H9 (cell line): ENCODE measurements around the gene MAPT. TPM values are rescaled to one million over a fixed set of nuclear protein-coding genes. Genes with fewer than 3 reads are reported as not detected.

Experiments
- DNase-seq: peaks from one replicate; pipeline ENCODE4 v3.0.0-alpha.2; 2017
- H2AFZ ChIP-seq: one replicate; pipeline ENCODE4 v1.6.1; 2013; ENCODE audit warnings: mild to moderate bottlenecking, low read length, control low read depth, moderate library complexity
- H2AK5ac ChIP-seq: 2 replicates; pipeline ENCODE4 v1.6.1; 2013; ENCODE audit warnings: low read length, control low read depth, mixed read lengths; ENCODE audit not compliant: insufficient read length
- H2BK120ac ChIP-seq: one replicate; pipeline ENCODE4 v1.6.1; 2013; ENCODE audit warnings: low read depth, mild to moderate bottlenecking, low read length, control low read depth, inconsistent platforms; ENCODE audit not compliant: poor library complexity, severe bottlenecking
- H2BK12ac ChIP-seq: 2 replicates; pipeline ENCODE4 v1.6.1; 2013; ENCODE audit warnings: low read length, control low read depth, mixed read lengths, low read depth; ENCODE audit not compliant: insufficient read length
- H2BK15ac ChIP-seq: 2 replicates; pipeline ENCODE4 v1.6.1; 2013; ENCODE audit warnings: low read depth, low read length, control low read depth
- H2BK20ac ChIP-seq: one replicate; pipeline ENCODE4 v1.6.1; 2013; ENCODE audit warnings: low read depth, mild to moderate bottlenecking, low read length, control low read depth, inconsistent platforms; ENCODE audit not compliant: poor library complexity, severe bottlenecking
- H2BK5ac ChIP-seq: 2 replicates; pipeline ENCODE4 v1.6.1; 2013; ENCODE audit warnings: low read length, control low read depth, mixed read lengths; ENCODE audit not compliant: insufficient read length
- H3K14ac ChIP-seq: 2 replicates; pipeline ENCODE4 v1.6.1; 2013; ENCODE audit warnings: low read length, control low read depth; ENCODE audit not compliant: insufficient read depth
- H3K18ac ChIP-seq: 2 replicates; pipeline ENCODE4 v1.6.1; 2013; ENCODE audit warnings: low read depth, mild to moderate bottlenecking, mixed read lengths, low read length, control low read depth; ENCODE audit not compliant: insufficient read length
- H3K23ac ChIP-seq: 2 replicates; pipeline ENCODE4 v1.6.1; 2013; ENCODE audit warnings: low read length, control low read depth, mixed read lengths, low read depth; ENCODE audit not compliant: insufficient read length
- H3K23me2 ChIP-seq: 2 replicates; pipeline ENCODE4 v1.6.1; 2013; ENCODE audit warnings: low read depth, mild to moderate bottlenecking, mixed read lengths, low read length, control low read depth; ENCODE audit not compliant: insufficient read length, poor library complexity, severe bottlenecking
- H3K27ac ChIP-seq: 2 replicates; pipeline ENCODE4 v1.5.1; 2013; ENCODE audit warnings: low read length, control low read depth, mixed read lengths, low read depth; ENCODE audit not compliant: insufficient read length
- H3K27me3 ChIP-seq: 2 replicates; pipeline ENCODE4 v1.6.1; 2013; ENCODE audit warnings: low read length, control low read depth, inconsistent platforms; ENCODE audit not compliant: insufficient read depth
- H3K4ac ChIP-seq: 2 replicates; pipeline ENCODE4 v1.6.1; 2013; ENCODE audit warnings: low read depth, mild to moderate bottlenecking, control low read depth, inconsistent platforms, low read length, moderate library complexity
- H3K4me1 ChIP-seq: 2 replicates; pipeline ENCODE4 v1.6.1; 2013; ENCODE audit warnings: low read length, control low read depth, inconsistent platforms; ENCODE audit not compliant: insufficient read depth
- H3K4me2 ChIP-seq: 2 replicates; pipeline ENCODE4 v1.6.1; 2013; ENCODE audit warnings: low read length, control low read depth, mixed read lengths; ENCODE audit not compliant: insufficient read length, insufficient read depth
- H3K56ac ChIP-seq: 2 replicates; pipeline ENCODE4 v1.6.1; 2013; ENCODE audit warnings: low read depth, mild to moderate bottlenecking, mixed read lengths, low read length, control low read depth; ENCODE audit not compliant: insufficient read length
- H3K79me1 ChIP-seq: 2 replicates; pipeline ENCODE4 v1.6.1; 2013; ENCODE audit warnings: low read depth, mild to moderate bottlenecking, moderate library complexity, low read length, control low read depth, inconsistent platforms; ENCODE audit not compliant: insufficient read depth, poor library complexity, severe bottlenecking
- H3K79me2 ChIP-seq: 2 replicates; pipeline ENCODE4 v1.6.1; 2013; ENCODE audit warnings: low read length, control low read depth, inconsistent platforms; ENCODE audit not compliant: insufficient read depth
- H3K9ac ChIP-seq: 2 replicates; pipeline ENCODE4 v1.6.1; 2013; ENCODE audit warnings: low read length, control low read depth, mixed read lengths; ENCODE audit not compliant: insufficient read length; ENCODE audit errors: extremely low read depth
- H3K9me3 ChIP-seq: one replicate; pipeline ENCODE4 v1.6.1; 2013; ENCODE audit warnings: low read depth, low read length, inconsistent platforms; ENCODE audit not compliant: control insufficient read depth
- H3T11ph ChIP-seq: one replicate; pipeline ENCODE4 v1.6.1; 2013; ENCODE audit warnings: mild to moderate bottlenecking, low read length, control low read depth, inconsistent platforms
- H4K20me1 ChIP-seq: one replicate; pipeline ENCODE4 v1.6.1; 2013; ENCODE audit not compliant: control insufficient read depth, insufficient read length, insufficient read depth
- H4K5ac ChIP-seq: 2 replicates; pipeline ENCODE4 v1.6.1; 2013; ENCODE audit warnings: low read depth, mild to moderate bottlenecking, mixed read lengths, low read length, control low read depth; ENCODE audit not compliant: insufficient read length
- H4K8ac ChIP-seq: replicated peaks from 2 replicates; pipeline ENCODE4 v1.6.1; 2013; ENCODE audit warnings: low read length, control low read depth, mixed read lengths, low read depth; ENCODE audit not compliant: insufficient read length
- H4K91ac ChIP-seq: 2 replicates; pipeline ENCODE4 v1.6.1; 2013; ENCODE audit warnings: low read depth, mild to moderate bottlenecking, moderate library complexity, mixed read lengths, low read length, control low read depth; ENCODE audit not compliant: insufficient read length
- H3K27ac Mint-ChIP-seq, 3 experiments: 2 replicates in 2 of 3; 3 replicates in 1 of 3; pipeline ENCODE4 v1.8.0; 2020 to 2021; ENCODE audit warnings: mixed read lengths in 3 of 3, mild to moderate bottlenecking in 1 of 3, moderate library complexity in 1 of 3
- H3K27me3 Mint-ChIP-seq: 2 replicates; pipeline ENCODE4 v1.8.0; 2021; ENCODE audit warnings: low read depth, mild to moderate bottlenecking, moderate library complexity, mixed read lengths
- H3K36me3 Mint-ChIP-seq, 3 experiments: 2 replicates in 2 of 3; 3 replicates in 1 of 3; pipeline ENCODE4 v1.8.0; 2020 to 2021; ENCODE audit warnings: low read depth in 3 of 3, mixed read lengths in 3 of 3; ENCODE audit not compliant: insufficient read depth in 1 of 3
- H3K4me1 Mint-ChIP-seq, 2 experiments: 2 replicates each; pipeline ENCODE4 v1.8.0; 2020; ENCODE audit warnings: mixed read lengths in 2 of 2
- H3K4me3 Mint-ChIP-seq, 2 experiments: 2 replicates in 1 of 2; 3 replicates in 1 of 2; pipeline ENCODE4 v1.8.0; 2020 to 2021; ENCODE audit warnings: mild to moderate bottlenecking in 2 of 2, mixed read lengths in 2 of 2, moderate library complexity in 1 of 2
- H3K9me3 Mint-ChIP-seq, 2 experiments: 2 replicates in 1 of 2; 3 replicates in 1 of 2; pipeline ENCODE4 v1.8.0; 2020; ENCODE audit warnings: mild to moderate bottlenecking in 2 of 2, mixed read lengths in 2 of 2, moderate library complexity in 1 of 2
- CTCF ChIP-seq: fragments of 200-600 bp; sonication (generic); conservative IDR thresholded peaks from 3 replicates; pipeline ENCODE4 v1.8.0; 2021; ENCODE audit warnings: antibody characterized with exemption, mild to moderate bottlenecking
- WGBS: extraction: QIAGEN DNeasy Blood & Tissue Kit; methylation state at CpG from one replicate; pipeline ENCODE4 v1.1.7; 2013; ENCODE audit warnings: missing lambda C conversion rate, low lambda C conversion rate, mixed read lengths; ENCODE audit not compliant: insufficient read length; ENCODE audit errors: extremely low coverage; 5-methylcytosine and 5-hydroxymethylcytosine counted together
- total RNA-seq: library from RNA; stranded (reverse); gene quantifications from 2 replicates; pipeline ENCODE4 v1.2.1, GENCODE V29; 2021

Gene MAPT
- total RNA-seq, 1 experiment from 2014 or later: 1.6 TPM

- 0 out of 4 replicates have a peak, but pooled peaks cover 0 to 4% of the 10 kb centered on the region in 2 experiments for H3K4me1 Mint-ChIP-seq
- no peak for TF ChIP-seq CTCF
- Histone ChIP-seq H4K5ac (no peak overlapping the region), H2AK5ac (no peak overlapping the region), H3K27ac (no peak overlapping the region), H2BK20ac (no peak overlapping the region), H3K56ac (no peak overlapping the region), H2BK120ac (no peak overlapping the region), H4K91ac (no peak overlapping the region), H3K4me2 (no peak overlapping the region), H3K14ac (no peak overlapping the region), H3K18ac (no peak overlapping the region), H3K9me3 (no peaks in the 10 kb centered on the region), H4K8ac (no peak overlapping the region), H3T11ph (no peak overlapping the region), H4K20me1 (no peaks in the 10 kb centered on the region), H3K27me3 (no peaks in the 10 kb centered on the region), H2BK12ac (no peak overlapping the region), H3K79me2 (no peaks in the 10 kb centered on the region), H2AFZ (no peak overlapping the region), H3K9ac (no peak overlapping the region), H3K4ac (no peak overlapping the region), H2BK5ac (no peak overlapping the region), H2BK15ac (no peak overlapping the region), H3K23me2 (no peaks in the 10 kb centered on the region), H3K23ac (no peak overlapping the region), H3K79me1 (no peaks in the 10 kb centered on the region), H3K4me1 (no peaks in the 10 kb centered on the region)
- no peak overlapping the region for H3K27ac Mint-ChIP-seq
- no peak for DNase-seq
- H3K4me3 Mint-ChIP-seq: no peak overlapping the region
- peaks cover 2% of the 10 kb centered on the region for H3K27me3 Mint-ChIP-seq
- H3K9me3 Mint-ChIP-seq: peaks cover 0 to 7% of the 10 kb centered on the region in 2 experiments; a peak in 2 of 5 replicates
- WGBS: no CpG with 5 or more reads among the region's 9 CpGs
- no peaks in the 10 kb centered on the region; a peak in 2 of 7 replicates for H3K36me3 Mint-ChIP-seq
Observed at GRCh38 chr17:46008591-46008990, 114.2 kb downstream of the MAPT start.
